Measurements from ENCODE around the gene HMCES.

HMCES gene

GRCh38 chr3:129321887-129322286, 43.2 kb downstream of the HMCES start:
- TF ChIP-seq, protein P1, sequence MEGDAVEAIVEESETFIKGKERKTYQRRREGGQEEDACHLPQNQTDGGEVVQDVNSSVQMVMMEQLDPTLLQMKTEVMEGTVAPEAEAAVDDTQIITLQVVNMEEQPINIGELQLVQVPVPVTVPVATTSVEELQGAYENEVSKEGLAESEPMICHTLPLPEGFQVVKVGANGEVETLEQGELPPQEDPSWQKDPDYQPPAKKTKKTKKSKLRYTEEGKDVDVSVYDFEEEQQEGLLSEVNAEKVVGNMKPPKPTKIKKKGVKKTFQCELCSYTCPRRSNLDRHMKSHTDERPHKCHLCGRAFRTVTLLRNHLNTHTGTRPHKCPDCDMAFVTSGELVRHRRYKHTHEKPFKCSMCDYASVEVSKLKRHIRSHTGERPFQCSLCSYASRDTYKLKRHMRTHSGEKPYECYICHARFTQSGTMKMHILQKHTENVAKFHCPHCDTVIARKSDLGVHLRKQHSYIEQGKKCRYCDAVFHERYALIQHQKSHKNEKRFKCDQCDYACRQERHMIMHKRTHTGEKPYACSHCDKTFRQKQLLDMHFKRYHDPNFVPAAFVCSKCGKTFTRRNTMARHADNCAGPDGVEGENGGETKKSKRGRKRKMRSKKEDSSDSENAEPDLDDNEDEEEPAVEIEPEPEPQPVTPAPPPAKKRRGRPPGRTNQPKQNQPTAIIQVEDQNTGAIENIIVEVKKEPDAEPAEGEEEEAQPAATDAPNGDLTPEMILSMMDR (IDR thresholded peaks at IDR 0.05): no peak
- Mint-ChIP-seq H3K9me3 (no peaks in the 10 kb centered on the region), H3K27ac (no peak overlapping the region), H3K4me1 (peaks cover 25% of the 10 kb centered on the region), H3K27me3 (ENCODE audit: low read depth, poor library complexity) (no peaks in the 10 kb centered on the region), H3K4me3 (no peak overlapping the region), H3K36me3 (ENCODE audit: low read depth) (peaks cover 11% of the 10 kb centered on the region)
- no peak for DNase-seq

DNA sequence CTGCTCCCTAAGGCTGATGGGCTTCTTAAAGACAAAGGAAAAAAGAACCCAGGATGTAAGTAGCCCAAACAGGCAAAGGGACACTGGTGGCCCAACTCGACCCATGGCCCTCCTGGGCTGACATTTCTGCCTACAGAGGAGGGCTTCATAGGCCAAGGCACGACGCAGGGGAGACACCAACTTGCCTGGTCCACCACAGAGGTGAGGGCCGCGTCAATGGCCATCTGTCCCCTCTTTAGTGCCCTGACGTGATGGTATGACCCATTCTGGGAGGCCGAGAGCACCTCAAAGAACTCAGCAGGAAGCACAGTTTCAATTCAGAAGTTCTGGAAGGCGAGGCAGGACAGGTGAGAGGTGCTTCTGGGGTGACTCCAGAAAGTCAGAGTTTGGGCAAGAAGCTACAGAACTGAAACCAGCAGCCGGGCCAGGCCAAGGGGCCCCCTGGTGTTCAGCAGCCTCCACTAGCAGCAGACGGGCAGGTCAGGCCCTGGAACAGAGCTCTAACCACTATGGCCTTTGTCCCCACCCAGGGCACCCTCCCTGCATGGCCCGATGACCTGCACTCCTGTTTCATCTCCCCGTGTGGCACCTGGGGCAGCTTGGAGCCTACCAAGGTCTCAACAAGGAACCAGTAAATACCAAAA, 45.1 kb downstream of the HMCES start:
- Mint-ChIP-seq H3K27ac (no peak overlapping the region), H3K36me3 (ENCODE audit: low read depth) (peaks cover 11% of the 10 kb centered on the region), H3K9me3 (no peaks in the 10 kb centered on the region), H3K4me3 (no peak overlapping the region), H3K4me1 (peaks cover 11% of the 10 kb centered on the region), H3K27me3 (ENCODE audit: low read depth, poor library complexity) (peaks cover 5% of the 10 kb centered on the region)
- TF ChIP-seq, protein P1 (IDR thresholded peaks at IDR 0.05): no peak
- DNase-seq: no peak

- H3K4me1 Mint-ChIP-seq: peaks cover 11% of the 10 kb centered on the region
- no peaks in the 10 kb centered on the region for H3K9me3 Mint-ChIP-seq
- no peak for DNase-seq
- no peak overlapping the region for H3K27ac Mint-ChIP-seq
- peaks cover 5% of the 10 kb centered on the region for H3K27me3 Mint-ChIP-seq (ENCODE audit: low read depth, poor library complexity)
- peaks cover 11% of the 10 kb centered on the region for H3K36me3 Mint-ChIP-seq (ENCODE audit: low read depth)
- H3K4me3 Mint-ChIP-seq: no peak overlapping the region
- TF ChIP-seq, protein P1 (IDR thresholded peaks at IDR 0.05): no peak
Measured at GRCh38 chr3:129324855-129325254, 46.2 kb downstream of the HMCES start.

DNA sequence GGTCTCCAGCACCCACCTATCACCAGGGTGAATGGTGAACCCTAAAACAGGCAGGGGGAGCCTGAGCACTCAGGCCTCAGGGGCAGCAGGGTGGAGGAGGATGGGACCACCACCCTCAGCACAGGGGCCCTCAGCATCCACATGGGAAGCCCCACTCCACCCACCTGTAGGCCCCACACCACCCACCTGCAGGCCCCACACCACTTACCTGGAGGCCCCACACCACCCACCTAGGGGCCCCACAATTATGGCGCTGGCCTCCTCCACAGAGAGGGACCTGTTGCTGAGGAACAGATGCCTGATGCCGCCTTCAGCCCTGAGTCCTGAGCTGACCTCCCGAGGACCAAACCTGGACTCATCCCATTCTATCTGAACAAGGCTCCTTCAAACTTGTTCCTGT, 46.7 kb downstream of the HMCES start:
- H3K4me3 Mint-ChIP-seq: no peak overlapping the region
- TF ChIP-seq, protein P1 (IDR thresholded peaks at IDR 0.05): no peak
- H3K27me3 Mint-ChIP-seq (ENCODE audit: low read depth, poor library complexity): peaks cover 5% of the 10 kb centered on the region
- DNase-seq: no peak
- H3K27ac Mint-ChIP-seq: no peak overlapping the region
- H3K36me3 Mint-ChIP-seq (ENCODE audit: low read depth): peaks cover 11% of the 10 kb centered on the region
- H3K9me3 Mint-ChIP-seq: no peaks in the 10 kb centered on the region
- peaks cover 11% of the 10 kb centered on the region for H3K4me1 Mint-ChIP-seq

GRCh38 chr3:129326138-129326537, 47.5 kb downstream of the HMCES start:
- Mint-ChIP-seq H3K9me3 (no peaks in the 10 kb centered on the region), H3K36me3 (ENCODE audit: low read depth) (peaks cover 11% of the 10 kb centered on the region), H3K4me1 (peaks cover 11% of the 10 kb centered on the region), H3K27ac (no peak overlapping the region), H3K27me3 (ENCODE audit: low read depth, poor library complexity) (peaks cover 5% of the 10 kb centered on the region), H3K4me3 (no peak overlapping the region)
- DNase-seq: no peak
- TF ChIP-seq, protein P1 (IDR thresholded peaks at IDR 0.05): no peak

DNA sequence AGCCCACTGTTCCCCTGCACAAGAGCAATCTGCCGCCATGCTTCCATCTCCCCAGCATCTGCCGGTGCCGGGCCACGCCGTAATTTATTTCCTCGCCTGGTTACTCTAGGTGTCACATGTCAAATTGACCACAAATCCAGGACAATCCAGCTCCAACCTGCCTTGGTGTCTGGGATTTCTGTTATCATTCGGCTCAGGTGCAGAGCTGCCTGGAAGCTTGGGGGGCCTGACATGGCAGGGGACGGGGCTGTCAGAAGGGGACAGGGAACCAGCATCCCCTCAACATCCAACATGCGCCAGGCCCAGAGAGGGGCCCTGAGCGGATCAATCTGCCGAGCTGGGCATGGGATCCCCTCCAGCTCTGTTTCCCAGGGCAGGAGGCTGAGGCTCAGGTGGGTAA, 47.9 kb downstream of the HMCES start:
- TF ChIP-seq, protein P1 (IDR thresholded peaks at IDR 0.05): no peak
- DNase-seq: no peak
- Mint-ChIP-seq H3K9me3 (no peaks in the 10 kb centered on the region), H3K4me3 (no peak overlapping the region), H3K27me3 (ENCODE audit: low read depth, poor library complexity) (peaks cover 5% of the 10 kb centered on the region), H3K27ac (peak overlapping the region; percentile 75), H3K36me3 (ENCODE audit: low read depth) (peaks cover 11% of the 10 kb centered on the region), H3K4me1 (peaks cover 12% of the 10 kb centered on the region)
